ENCODE data around the gene ST7. TPM values are rescaled to one million over a fixed set of nuclear protein-coding genes. Genes with fewer than 3 reads are reported as not detected.
"Not testable (repeated sequence)": the region's sequence is repeated elsewhere in the genome, so short reads cannot be mapped to it uniquely, and the experiment has no call there.

Gene ST7
- polyA plus RNA-seq, 1 donor, result 26.9 TPM

- DNase-seq, result no peak
These were observed 56.5 kb downstream of the ST7 start for GRCh38 chr7:117009705-117010361.

- DNase-seq, result no peak
These were observed 57.3 kb downstream of the ST7 start for GRCh38 chr7:117010375-117011133.

- DNase-seq, result no peak
These were observed 58.3 kb downstream of the ST7 start for GRCh38 chr7:117011419-117012260.

- no peak for DNase-seq
These were observed 59.0 kb downstream of the ST7 start for GRCh38 chr7:117012284-117012683.

- no peak for DNase-seq
These were observed 59.4 kb downstream of the ST7 start for GRCh38 chr7:117012696-117013095.

- no peak for DNase-seq
These were observed 60.9 kb downstream of the ST7 start for GRCh38 chr7:117014099-117014656.

- DNase-seq, result no peak
These were observed 61.4 kb downstream of the ST7 start for GRCh38 chr7:117014673-117015133.

- no peak for DNase-seq
These were observed 62.2 kb downstream of the ST7 start for GRCh38 chr7:117015258-117016184.

- no peak for DNase-seq
These were observed 63.7 kb downstream of the ST7 start for GRCh38 chr7:117017017-117017451.

- no peak for DNase-seq
These were observed 64.5 kb downstream of the ST7 start for GRCh38 chr7:117017702-117018266.

GRCh38 chr7:117018713-117019112 lies 65.4 kb downstream of the ST7 start:
- no peak for DNase-seq

GRCh38 chr7:117019287-117019686 lies 66.0 kb downstream of the ST7 start:
- no peak for DNase-seq

- peak; percentile 83 for DNase-seq
These were observed 66.7 kb downstream of the ST7 start for GRCh38 chr7:117019786-117020590.

GRCh38 chr7:117020591-117020973 lies 67.3 kb downstream of the ST7 start:
- DNase-seq, result no peak

GRCh38 chr7:117021366-117021765 lies 68.1 kb downstream of the ST7 start:
- no peak for DNase-seq

GRCh38 chr7:117021986-117022385 lies 68.7 kb downstream of the ST7 start:
- DNase-seq, result no peak

- DNase-seq, result no peak
These were observed 70.1 kb downstream of the ST7 start for GRCh38 chr7:117023325-117023854.

- DNase-seq, result no peak
These were observed 71.5 kb downstream of the ST7 start for GRCh38 chr7:117024811-117025210.

GRCh38 chr7:117025891-117026290 lies 72.6 kb downstream of the ST7 start:
- no peak for DNase-seq

GRCh38 chr7:117030346-117030745 lies 77.0 kb downstream of the ST7 start:
- DNase-seq, result not testable (repeated sequence)
